HG03469 (cell line): ENCODE results near the gene AANAT.

Source experiments
- ATAC-seq: cut with Tn5 transposase; IDR thresholded peaks from one replicate; pipeline ENCODE4 v1.9.1; 2021; ENCODE audit warnings: mild to moderate bottlenecking, moderate library complexity, moderate number of reproducible peaks; ENCODE audit not compliant: unreplicated experiment

AANAT gene

DNA sequence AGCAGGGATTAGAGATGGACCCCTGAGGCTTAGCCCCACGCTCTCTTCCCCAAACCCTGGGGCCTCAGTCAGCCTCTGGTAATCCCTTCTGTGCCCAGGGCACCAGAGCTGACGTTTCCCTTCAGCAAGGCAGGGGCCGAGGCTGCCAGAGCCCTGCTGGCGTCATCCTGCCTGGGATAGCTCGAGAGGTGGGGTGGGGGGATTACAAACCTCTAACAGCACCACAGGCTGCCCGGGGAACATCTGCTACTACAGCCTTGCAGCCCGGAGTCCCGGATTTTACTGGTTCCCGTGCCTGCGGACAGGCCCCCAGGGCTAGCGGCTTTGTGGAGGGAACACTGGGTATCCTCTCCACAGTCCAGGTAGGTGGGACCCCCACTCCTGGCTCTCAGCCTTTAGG, at the start of gene AANAT:
Gene AANAT, plus strand, starts transcription at position 238 of the 400 bp plus-strand sequence. CDS start 1,144 bp downstream, outside the sequence.
- no peak for ATAC-seq

DNA sequence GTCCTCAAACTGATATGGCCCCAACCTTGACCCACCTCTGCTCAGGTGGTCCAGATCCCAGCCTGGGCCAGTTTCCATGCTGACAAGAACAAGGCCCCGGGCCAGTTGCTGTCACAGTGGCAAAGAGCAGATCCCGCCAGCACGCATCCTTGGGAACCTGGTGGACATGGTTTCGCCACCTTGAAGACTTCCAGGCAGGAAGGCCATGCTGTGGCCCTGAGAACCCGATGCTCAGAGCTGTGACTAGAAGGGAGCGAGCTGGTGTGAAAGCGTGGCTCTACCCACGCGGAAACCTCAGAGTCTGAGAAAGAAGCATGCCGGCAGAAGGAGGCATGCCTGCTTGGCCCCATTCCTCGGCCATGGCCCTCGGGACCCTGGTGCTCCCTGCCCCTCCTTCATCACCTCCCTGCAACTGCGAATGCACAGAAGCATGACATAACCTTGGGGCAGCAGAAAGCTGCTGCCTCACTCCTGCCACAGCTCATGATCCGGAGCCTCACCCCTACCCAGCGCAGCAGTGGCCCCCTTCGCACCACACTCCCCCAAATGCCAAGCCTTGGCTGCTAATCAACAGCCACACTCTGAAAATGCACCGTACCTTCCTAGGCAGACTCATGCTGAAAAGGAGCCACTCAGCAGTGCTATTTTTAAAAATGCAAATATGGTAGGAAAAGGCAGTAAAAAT, 47.7 kb upstream of the AANAT start:
- no peak for ATAC-seq

DNA sequence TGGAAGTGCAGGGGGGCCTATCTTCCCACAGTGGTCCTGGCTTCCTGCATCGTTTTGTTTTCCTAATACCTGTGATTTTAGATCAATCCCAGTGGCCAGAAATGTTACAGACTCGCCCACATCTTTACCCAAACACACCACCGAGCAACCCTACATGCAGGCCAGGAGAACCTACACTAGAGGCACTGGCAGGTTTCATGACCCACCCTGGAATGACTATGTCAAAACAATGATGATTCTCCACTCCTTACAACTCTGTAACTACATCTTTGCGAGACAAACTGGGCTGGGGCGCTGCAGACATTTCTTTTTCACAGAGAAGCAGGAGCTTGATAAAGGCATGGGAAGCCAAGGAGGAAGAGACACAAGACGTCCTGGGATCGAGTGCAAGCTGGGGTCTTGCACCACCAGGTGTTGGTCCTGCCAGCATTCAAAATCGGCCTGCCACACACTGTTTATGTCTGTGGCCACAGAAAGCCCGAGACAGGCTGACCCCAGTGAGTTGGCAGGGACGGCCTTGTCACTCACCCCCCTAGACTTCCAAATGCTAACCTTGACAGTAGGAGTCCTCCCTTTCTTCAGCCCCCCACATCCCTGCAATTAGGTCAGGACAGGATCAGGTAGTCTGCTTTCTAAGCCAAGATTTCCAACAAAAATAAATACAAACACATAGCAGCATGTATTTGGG, 46.9 kb upstream of the AANAT start:
- ATAC-seq: no peak

- ATAC-seq: no peak
Measured at GRCh38 chr17:76421044-76421407, 46.4 kb upstream of the AANAT start.

GRCh38 chr17:76422406-76422805, 45.0 kb upstream of the AANAT start:
- no peak for ATAC-seq

- ATAC-seq: no peak
Measured at GRCh38 chr17:76422860-76423259, 44.5 kb upstream of the AANAT start.

DNA sequence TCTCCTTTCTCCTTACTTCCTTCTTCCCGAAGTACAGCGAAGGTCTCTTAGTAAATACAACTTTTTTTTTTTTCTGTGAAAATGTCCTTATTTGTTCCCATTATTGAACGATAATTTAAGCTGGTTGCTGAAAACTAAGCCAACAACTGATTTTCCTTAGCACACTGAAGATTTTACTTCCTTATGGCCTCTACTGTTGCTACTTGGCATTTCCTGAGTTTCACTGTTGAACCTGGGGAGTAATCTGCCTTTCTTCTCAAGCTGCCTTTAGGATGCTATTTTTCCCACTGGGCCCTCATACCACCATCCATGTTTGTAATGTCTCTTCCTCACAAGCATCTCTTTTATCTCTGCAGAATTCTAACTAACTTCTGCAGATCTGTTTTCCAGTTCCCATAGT, 40.5 kb upstream of the AANAT start:
- no peak for ATAC-seq

DNA sequence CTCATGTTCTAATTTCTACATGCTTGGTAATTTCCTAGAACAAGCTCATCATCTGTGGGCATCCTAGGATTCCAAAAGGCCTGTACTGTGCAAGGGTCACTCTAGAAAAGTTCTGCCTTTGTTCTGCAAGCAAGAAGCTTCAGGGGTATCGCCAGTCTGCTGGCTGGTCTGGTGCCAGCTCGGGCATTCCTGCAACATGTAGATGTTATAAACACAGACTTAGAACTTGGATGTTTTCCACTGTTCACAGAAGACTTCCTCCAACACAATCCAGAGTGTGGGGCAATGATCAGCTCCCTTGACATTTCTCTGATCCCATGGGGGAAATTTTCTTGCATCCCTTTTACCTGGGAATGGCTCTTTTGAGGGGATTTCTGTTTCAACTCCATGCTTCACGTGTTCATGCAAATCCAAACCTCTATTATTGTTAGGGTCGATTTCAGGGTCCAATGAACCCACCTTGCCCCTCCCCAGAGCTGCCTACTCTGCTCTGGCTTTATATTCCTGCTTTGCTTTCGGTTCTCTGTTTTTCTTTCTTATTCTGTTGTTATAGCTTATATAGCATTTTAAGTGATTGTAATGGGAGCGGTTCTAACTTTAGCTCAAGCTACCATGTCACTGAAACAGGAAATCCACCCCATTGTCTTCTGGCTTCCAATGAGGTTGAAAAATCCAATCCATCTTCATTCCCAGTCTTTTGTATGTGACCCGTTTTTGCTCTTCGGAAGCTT, 39.7 kb upstream of the AANAT start:
- no peak for ATAC-seq

GRCh38 chr17:76428511-76428910, 38.9 kb upstream of the AANAT start:
- no peak for ATAC-seq

- ATAC-seq: no peak
Measured at GRCh38 chr17:76431509-76431908, 35.9 kb upstream of the AANAT start.

DNA sequence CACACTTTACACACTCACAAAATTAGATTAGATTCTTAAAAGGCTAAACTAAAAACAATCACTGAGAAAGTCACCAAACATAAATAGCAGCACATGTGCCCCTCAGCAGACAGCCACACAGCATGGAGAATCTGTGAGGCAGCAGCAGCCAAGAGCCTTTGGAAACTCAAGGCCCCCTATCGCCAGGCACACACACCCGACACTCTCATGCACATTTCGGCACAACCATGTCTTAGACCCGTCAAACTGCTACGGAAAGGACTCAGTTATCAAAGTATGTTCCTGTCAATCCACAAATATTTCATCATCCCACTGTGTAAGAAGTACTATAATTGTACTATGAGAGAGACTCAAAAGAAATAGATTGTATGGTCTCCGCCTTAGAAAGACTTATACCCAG, 35.4 kb upstream of the AANAT start:
- ATAC-seq: no peak

DNA sequence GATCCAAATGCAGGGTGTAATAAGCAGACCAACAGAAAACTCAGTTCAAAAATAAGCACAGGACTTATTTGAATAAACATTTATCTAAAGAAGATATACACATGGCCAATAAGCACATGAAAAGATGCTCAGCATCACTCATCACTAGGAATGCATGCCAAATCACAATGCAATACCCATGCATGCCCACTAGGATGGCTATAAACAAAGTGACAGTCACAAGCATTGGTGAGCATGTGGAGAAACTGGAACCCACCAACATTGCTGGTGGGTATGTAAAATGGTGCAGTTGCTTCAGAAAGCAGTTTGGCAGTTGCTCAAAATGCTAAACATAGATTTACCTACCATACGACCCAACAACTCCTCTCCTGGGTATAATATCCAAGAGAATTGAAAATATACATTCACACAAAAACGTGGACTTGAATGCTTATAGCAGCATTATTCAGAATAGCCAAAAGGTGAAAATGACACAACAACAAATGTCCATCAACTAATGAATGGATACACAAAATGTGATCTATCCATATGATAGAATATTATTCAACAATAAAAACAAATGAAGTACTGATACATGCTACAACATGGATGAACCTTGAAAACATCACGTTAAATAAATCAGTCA, 34.6 kb upstream of the AANAT start:
- ATAC-seq: no peak

DNA sequence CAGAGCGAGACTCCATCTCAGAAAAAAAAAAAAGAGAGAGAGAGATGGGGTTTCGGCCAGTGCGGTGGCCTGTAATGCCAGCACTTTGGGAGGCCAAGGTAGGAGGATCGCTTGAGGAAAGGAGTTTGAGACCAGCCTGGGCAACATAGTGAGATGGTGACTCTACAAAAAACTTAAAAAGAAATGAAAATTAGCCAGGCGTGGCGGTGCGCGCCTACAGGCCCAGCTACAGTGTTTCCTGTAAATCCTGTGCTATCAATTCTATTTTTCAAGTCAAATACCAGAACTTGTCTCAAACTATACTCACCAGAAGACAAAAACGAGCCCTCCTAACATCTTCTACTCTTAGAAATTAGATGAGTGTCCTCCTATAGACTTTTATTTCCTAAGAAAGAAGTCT, 33.7 kb upstream of the AANAT start:
- no peak for ATAC-seq

- no peak for ATAC-seq
Measured at GRCh38 chr17:76434870-76435269, 32.5 kb upstream of the AANAT start.

DNA sequence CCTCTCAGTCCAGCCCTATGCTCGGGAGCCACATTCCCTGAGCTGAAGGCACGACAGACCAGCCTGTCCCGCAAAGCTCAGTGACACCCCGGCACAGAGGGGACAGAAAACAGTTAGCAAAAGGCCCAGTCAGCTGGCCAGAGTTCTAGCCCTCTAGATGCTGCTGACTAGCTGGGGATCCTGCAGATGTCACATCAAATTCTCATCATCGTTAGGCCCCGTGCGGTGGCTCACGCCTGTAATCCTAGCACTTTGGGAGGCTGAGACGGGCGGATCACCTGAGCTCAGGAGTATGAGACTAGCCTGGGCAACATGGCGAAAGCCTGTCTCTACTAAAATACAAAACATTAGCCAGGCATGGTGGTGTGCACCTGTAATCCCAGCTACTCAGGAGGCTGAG, 31.7 kb upstream of the AANAT start:
- ATAC-seq: no peak

DNA sequence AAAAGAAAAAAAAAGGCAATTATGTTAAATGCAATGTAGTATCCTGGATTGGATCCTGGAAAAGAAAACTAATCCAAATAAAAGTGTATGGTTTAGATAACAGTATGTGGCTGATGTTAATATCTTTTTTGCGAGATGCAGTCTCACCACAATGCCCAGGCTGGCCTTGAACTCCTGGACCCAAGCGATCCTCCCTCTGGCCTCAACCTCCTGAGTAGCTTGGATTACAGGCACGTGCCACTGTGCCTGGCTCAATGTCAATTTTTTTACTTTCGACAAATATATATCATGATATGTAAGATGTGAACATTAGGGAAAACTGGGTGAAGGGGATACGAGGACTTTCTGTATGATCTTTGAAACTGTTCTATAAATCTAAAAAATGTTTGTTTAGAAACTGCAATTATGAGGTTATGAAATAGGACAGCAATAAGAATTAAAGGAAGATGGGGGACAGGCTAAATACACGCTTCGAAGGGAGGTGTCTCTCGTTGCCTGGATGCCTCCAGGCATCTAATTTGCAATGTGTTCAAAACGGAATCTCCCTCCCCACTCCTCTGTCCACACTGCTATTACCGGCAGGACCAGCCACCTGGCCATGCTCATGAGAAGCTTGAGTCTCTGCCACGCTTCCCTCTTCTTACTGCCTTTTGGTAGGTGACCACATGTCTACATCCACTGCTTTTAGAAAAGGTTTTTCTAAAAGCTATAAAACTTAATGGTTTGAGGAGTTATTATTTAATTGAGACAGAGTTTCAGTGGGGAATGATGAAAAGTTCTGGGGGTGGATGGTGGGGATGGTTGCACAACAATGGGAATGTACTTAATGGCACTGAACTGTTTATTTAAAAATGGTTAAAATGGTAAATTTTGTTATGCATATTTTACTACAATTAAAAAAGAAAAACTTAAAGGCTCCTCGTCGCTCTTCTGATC, 29.7 kb upstream of the AANAT start:
- ATAC-seq: no peak

- no peak for ATAC-seq
Measured at GRCh38 chr17:76438906-76439305, 28.5 kb upstream of the AANAT start.

DNA sequence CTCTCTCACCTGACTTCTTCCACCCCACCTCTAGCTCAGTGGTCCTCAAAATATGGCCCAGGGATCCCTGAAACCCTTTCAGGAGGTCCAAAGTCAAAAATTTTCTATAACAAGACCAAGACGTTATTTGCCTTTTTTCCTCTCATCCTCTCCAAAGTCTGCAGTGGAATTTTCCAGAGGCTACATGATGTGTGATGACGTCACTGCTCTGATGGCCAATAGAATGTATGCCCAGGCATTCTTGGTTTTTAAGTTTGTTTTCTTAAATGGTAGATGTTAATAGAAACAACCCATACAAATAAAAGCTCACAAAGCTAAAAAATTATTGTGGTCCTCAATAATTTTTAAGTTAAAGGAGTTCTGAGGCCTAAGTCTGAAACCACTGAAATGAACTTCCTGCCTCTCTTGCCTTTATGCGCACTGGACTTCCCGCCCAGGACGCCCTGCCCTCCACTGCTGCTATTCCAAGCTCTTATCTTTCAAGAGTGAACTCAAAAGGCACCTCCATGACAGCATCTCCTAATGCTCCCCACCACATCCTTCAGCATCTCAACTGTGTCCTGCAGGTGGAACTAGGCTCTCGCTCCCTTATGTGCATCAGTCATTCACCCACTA, 28.0 kb upstream of the AANAT start:
- ATAC-seq: no peak

DNA sequence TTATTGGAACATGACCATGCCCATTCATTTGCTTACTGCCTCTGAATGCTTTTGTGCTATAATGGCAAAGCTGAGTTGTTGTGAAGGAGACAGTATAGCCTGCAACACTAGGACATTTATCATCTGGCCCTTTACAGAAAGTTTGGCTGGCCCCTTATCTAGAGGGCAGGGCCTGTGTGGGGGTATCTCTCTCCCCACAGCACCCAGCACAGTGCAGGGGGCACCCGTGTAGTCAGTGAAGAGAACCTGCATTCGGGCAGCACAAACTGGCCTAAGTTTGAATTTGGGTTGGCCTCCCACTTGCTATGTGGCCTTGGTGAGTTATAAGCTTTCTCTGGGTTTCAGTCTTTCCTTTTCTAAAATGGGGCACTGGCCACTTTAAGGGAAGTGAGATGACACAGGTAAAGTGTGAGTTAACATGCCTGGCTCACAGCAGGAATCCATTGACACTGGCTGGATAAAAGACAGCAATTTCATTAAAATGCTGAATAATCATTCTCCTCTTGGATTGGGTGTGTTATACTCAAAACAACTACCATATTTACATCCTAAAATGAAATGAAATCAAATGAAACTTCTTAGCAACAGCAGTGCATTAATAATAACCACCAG, 26.5 kb upstream of the AANAT start:
- ATAC-seq: no peak
